NCI-H226 (cell line): ENCODE results near the gene NKD2.

Source experiments
- DNase-seq: peaks from one replicate; pipeline ENCODE4 v3.0.0-alpha.2; 2015

Gene NKD2

GRCh38 chr5:1032011-1032410 lies 23.4 kb downstream of the NKD2 start:
- no peak for DNase-seq

- no peak for DNase-seq
Measured at GRCh38 chr5:1032551-1033027, 24.0 kb downstream of the NKD2 start.

GRCh38 chr5:1033178-1033577 lies 24.6 kb downstream of the NKD2 start:
- DNase-seq, result no peak

- DNase-seq, result no peak
Measured at GRCh38 chr5:1033606-1034420, 25.2 kb downstream of the NKD2 start.

GRCh38 chr5:1034421-1034905 lies 25.9 kb downstream of the NKD2 start:
- DNase-seq, result no peak

- DNase-seq, result no peak
Measured at GRCh38 chr5:1034986-1035385, 26.4 kb downstream of the NKD2 start.

- DNase-seq, result no peak
Measured at GRCh38 chr5:1035421-1036405, 27.1 kb downstream of the NKD2 start.

- DNase-seq, result no peak
Measured at GRCh38 chr5:1036504-1037122, 28.0 kb downstream of the NKD2 start.

- DNase-seq, result no peak
Measured at GRCh38 chr5:1037123-1037670, 28.6 kb downstream of the NKD2 start.

GRCh38 chr5:1037671-1038416 lies 29.2 kb downstream of the NKD2 start:
- DNase-seq, result no peak

- no peak for DNase-seq
Measured at GRCh38 chr5:1038417-1039209, 30.0 kb downstream of the NKD2 start.

GRCh38 chr5:1039210-1039548 lies 30.6 kb downstream of the NKD2 start:
- no peak for DNase-seq

- DNase-seq, result no peak
Measured at GRCh38 chr5:1039706-1040260, 31.2 kb downstream of the NKD2 start.

- DNase-seq, result no peak
Measured at GRCh38 chr5:1040571-1040970, 32.0 kb downstream of the NKD2 start.

GRCh38 chr5:1041225-1042143 lies 32.9 kb downstream of the NKD2 start:
- no peak for DNase-seq

- no peak for DNase-seq
Measured at GRCh38 chr5:1042626-1043025, 34.0 kb downstream of the NKD2 start.

GRCh38 chr5:1043327-1043726 lies 34.7 kb downstream of the NKD2 start:
- no peak for DNase-seq

- no peak for DNase-seq
Measured at GRCh38 chr5:1044117-1044516, 35.5 kb downstream of the NKD2 start.

- DNase-seq, result no peak
Measured at GRCh38 chr5:1045960-1046560, 37.5 kb downstream of the NKD2 start.
